GM18519 (cell line): ENCODE data around the gene FAM177A1.

Source experiments
- ATAC-seq: cut with Tn5 transposase; IDR thresholded peaks from one replicate; pipeline ENCODE4 v1.9.1; 2021; ENCODE audit warnings: mild to moderate bottlenecking, moderate library complexity; ENCODE audit not compliant: unreplicated experiment, low FRiP score

FAM177A1 gene

DNA sequence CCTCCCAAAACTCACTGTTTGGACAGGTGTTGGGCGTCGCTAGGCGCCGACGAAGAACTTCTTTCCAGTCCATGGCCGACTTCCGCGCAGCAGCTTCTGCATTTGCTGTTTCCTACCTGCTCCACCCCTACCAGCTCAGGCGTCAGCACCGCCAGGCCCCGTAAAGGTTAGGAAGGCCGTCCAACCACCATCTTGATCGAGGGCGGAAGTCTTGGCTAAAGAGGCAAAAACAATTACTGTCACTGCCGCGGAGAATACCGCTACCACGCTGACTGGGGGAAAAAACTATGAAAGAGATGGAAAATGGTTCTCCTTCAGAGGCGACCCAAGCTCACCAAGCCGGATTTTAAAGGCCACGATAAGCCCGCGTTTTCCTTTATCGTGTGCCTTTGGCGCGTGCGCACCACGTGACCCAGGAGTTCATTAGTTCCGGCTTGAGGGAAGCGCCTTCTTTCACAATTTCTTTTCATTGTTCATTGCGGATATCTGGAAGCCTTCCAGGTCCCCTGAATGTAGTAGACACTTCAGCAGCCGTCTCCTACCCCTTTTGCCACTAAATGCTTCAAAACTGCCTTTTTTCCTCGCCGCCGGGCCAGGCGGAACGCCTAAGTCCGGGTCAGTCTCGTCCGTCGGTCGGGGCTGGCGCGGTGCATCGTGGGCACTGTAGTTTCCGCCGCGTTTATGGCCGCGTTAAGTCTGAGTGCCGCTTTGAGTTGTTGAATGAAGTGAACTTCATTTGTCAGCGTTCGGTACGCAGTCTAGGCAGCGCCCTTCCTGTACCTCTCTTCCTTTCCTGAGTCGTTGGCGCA is 76.0 kb downstream of the FAM177A1 start, which contains the start of the genes PPP2R3C and PRORP:
Gene PPP2R3C (minus strand): TSS at position 104 of the 809 bp plus-strand sequence. CDS start 31 bp downstream, at position 73.
Gene PRORP (plus strand): TSS at position 666 of the 809 bp plus-strand sequence. CDS start 694 bp downstream, outside the sequence.
- peak; percentile 78 for ATAC-seq

DNA sequence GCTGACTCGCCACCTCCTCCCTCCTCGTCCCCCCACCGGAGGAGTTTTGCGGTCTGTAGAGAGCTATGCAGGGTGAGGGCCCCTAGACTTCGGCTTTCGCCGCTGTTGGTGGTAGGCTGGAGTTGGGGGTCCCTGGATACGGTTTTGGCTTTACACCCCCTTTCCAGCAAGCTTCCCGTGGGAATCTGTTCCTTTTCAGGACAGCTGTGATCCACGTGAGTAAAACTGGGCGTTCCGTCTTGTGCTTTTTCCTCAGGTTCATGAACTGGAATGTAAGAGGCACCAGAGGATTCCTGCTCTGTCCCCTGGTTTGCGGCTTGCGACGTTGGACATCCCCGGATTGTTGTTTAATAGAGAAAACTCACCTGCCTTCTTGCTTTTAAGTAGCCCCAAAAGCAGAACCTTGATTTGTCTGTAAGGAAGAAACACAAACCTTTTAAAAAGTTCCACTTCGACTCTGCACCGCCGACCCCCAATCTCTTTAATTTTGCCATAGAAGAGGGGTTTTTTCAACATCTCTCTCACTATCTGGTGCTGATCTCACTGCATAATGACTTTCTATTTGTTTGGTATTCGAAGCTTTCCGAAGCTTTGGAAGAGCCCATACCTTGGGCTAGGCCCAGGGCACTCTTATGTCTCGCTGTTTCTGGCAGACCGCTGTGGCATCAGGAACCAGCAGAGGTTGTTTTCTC is 76.8 kb downstream of the FAM177A1 start:
- ATAC-seq, result no peak

GRCh38 chr14:35123388-35123703 is 77.3 kb downstream of the FAM177A1 start:
- no peak for ATAC-seq

DNA sequence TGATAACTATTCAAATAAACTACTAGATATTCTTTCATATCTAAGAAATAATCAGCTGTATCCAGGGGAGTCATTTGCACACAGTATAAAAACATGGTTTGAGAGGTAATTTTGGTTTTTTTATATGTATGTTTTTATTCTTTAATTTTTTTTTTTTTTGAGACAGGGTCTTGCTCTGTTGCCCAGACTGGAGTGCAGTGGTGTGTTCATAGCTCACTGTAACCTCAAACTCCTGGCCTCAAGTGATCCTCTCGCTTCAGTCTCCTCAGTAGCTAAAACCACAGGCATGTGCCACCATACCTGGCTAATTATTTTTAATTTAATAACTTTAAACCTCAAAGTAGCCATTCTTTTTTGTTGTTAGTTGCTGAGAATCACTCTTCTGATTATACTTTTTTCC is 78.1 kb downstream of the FAM177A1 start:
- no peak for ATAC-seq
